Measurements from ENCODE around the gene OR5H14.

OR5H14 gene

GRCh38 chr3:98147179-98147578 lies at the start of gene OR5H14:
Gene OR5H14 (plus strand): TSS chr3:98147479. CDS start chr3:98149386, 1,907 bp downstream.
- TF ChIP-seq, protein P1, sequence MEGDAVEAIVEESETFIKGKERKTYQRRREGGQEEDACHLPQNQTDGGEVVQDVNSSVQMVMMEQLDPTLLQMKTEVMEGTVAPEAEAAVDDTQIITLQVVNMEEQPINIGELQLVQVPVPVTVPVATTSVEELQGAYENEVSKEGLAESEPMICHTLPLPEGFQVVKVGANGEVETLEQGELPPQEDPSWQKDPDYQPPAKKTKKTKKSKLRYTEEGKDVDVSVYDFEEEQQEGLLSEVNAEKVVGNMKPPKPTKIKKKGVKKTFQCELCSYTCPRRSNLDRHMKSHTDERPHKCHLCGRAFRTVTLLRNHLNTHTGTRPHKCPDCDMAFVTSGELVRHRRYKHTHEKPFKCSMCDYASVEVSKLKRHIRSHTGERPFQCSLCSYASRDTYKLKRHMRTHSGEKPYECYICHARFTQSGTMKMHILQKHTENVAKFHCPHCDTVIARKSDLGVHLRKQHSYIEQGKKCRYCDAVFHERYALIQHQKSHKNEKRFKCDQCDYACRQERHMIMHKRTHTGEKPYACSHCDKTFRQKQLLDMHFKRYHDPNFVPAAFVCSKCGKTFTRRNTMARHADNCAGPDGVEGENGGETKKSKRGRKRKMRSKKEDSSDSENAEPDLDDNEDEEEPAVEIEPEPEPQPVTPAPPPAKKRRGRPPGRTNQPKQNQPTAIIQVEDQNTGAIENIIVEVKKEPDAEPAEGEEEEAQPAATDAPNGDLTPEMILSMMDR (conservative IDR thresholded peaks at IDR 0.05; ENCODE audit: low read depth): no peak
- POLR2A ChIA-PET (ENCODE audit: low non-redundant PET): no interaction called here
- H3K27ac ChIP-seq: no peak within 1 kb of the TSS
- DNase-seq (ENCODE audit: low spot score): no peak
- CTCF ChIA-PET: interaction anchor here (0.7 kb wide), 1 partner anchor 11 kb away, joined by 5 read pairs; no protein-coding TSS in a partner anchor

- DNase-seq (ENCODE audit: low spot score): no peak
- ChIA-PET POLR2A (ENCODE audit: low non-redundant PET) (no interaction called here), CTCF (interaction anchor here (0.6 to 0.7 kb wide), 3 partner anchors 60 to 1269 kb away, joined by 3 read pairs; no protein-coding TSS in a partner anchor)
- no peak overlapping the region for H3K27ac ChIP-seq
- TF ChIP-seq, protein P1 (conservative IDR thresholded peaks at IDR 0.05; ENCODE audit: low read depth): no peak
Observed at GRCh38 chr3:98099848-98100247, 47.4 kb upstream of the OR5H14 start.

DNA sequence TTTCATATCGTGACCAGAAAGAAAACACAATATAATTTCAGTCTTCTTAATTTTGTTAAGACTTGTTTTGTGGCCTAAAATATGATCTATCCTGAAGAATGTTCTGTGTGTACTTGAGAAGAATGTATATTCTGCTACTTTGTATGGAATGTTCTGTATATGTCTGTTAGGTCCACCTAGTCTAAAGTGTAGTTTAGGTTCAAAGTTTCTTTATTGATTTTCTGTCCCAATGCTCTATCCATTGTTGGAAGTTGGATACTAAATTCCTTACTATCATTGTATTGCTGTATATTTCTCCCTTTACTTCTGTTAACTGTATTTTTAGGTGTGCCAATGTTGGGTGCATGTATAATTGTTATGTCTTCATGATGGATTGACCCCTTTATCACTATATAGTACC lies 39.1 kb upstream of the OR5H14 start:
- DNase-seq (ENCODE audit: low spot score): no peak
- TF ChIP-seq, protein P1 (conservative IDR thresholded peaks at IDR 0.05; ENCODE audit: low read depth): no peak
- CTCF ChIA-PET: no interaction called here

DNA sequence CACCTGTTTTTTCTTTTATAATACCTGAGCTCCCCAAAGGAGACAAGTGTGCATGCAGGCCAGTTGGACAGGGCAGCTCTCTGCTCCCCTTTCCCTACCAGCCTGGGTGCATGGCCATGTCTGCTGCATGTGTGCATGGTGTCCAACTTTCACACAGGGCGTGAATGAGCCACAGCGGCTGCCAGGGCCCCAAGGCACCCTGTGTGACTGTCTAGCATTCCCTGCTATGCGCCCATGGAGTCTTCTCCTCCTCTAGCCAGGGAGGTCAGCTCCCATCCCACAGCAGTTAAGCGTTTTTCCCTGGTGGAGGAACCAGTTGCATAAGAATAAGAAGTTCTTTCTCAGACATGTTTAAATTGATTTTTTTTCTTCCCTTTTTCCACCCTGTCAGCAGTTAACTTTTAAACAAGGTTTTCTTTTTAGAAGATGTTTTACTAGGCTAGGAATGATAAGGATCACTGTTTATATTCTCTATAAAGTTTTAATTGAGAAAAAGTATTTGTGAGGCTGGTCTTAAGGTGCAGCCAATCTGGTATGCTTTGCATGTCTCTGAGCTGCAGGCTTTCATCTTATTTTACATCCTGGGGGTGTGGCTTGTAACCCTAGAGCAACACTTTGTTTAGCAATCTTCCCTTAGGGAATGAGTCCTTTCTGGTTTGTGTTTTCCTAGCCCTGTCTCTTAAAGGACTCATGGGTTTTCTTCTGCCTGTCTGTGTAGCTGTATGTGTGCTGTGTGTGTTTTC lies 37.3 kb upstream of the OR5H14 start:
- TF ChIP-seq, protein P1 (conservative IDR thresholded peaks at IDR 0.05; ENCODE audit: low read depth): no peak
- ChIA-PET POLR2A (ENCODE audit: low non-redundant PET) (no interaction called here), CTCF (no interaction called here)
- no peak overlapping the region for H3K27ac ChIP-seq
- DNase-seq (ENCODE audit: low spot score): peak; percentile 5

More for the DNA sequence above, 39.1 kb upstream of the OR5H14 start:
- POLR2A ChIA-PET (ENCODE audit: low non-redundant PET): no interaction called here
- no peak overlapping the region for H3K27ac ChIP-seq

DNA sequence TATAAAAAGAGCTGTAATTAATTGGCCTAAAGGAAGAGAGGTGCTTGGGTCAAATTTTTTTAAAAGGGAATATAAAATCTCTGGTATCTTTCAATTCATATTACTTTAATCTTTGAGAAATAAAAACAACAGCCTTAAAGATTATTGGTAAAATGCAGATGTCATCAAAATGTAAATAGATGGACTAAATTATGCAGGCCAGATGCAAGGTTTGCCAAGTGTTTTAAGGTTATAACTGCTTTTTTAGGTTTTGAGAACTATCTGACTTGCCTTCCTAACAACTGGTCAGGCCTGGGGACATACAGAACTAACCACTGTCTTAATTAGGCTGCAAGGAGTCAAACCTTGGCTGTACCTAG lies 36.8 kb upstream of the OR5H14 start:
- H3K27ac ChIP-seq: no peak overlapping the region
- CTCF ChIA-PET: no interaction called here
- POLR2A ChIA-PET (ENCODE audit: low non-redundant PET): no interaction called here
- TF ChIP-seq, protein P1 (conservative IDR thresholded peaks at IDR 0.05; ENCODE audit: low read depth): no peak
- no peak for DNase-seq (ENCODE audit: low spot score)

DNA sequence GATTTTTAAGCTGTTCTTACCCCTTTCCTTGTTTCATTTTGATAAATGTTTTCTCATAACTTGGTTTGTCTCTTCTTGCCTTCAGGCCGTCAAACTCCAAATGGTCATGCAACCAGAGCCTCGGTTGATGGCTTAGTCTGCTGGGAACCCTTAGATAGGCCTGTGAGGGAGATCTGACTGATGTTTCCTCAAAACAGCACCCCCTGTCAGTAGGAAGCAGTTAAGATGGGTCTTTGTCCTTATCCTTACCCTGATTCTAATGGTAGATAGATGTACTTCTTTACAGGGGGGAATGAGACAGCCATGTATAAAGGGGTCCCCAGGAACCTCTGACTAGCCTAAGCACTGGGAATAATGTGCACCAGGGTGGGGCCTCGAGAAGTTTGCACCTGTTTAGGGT lies 33.0 kb upstream of the OR5H14 start:
- TF ChIP-seq, protein P1 (conservative IDR thresholded peaks at IDR 0.05; ENCODE audit: low read depth): no peak
- no peak for DNase-seq (ENCODE audit: low spot score)
- H3K27ac ChIP-seq: no peak overlapping the region
- CTCF ChIA-PET: interaction anchor here (0.7 kb wide), 1 partner anchor 41 kb away, joined by 3 read pairs; no protein-coding TSS in a partner anchor
- POLR2A ChIA-PET (ENCODE audit: low non-redundant PET): no interaction called here
